ENCODE measurements around the gene SYNRG. TPM values are rescaled to one million over a fixed set of nuclear protein-coding genes. Genes with fewer than 3 reads are reported as not detected.

The SYNRG gene
- total RNA-seq, 1 donor from 2014 or later = 44.3 TPM

DNA sequence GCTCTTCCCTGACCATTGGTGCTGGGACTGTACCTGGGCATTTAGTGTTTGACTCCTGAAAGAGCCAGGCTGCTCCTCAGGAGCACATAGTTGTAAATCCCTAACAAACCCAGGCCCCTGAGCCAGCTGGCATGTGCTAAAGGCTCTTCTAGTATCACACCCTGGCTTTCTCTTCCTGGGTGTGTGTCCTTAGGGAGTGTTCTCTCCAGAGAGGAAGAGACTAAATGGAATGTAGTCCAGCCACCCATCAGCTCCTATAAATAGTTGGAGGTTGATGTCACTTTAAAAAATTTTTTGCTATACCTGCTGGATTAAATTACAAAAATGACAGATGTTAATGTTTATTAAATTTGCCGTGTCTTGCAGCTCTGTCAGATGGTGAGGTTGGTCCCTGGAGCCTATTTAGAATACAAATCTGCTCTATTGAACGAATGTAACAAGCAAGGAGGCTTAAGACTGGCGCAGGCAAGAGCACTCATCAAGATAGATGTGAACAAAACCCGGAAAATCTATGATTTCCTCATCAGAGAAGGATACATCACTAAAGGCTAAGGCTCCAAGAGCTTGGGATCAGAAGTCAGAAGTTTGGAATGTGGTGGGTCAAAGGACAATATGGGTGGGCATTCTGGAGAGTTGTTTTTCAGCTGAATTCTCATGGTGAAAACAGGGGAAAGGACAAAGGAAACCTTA is 132.6 kb downstream of the SYNRG start:
- DNase-seq (ENCODE audit: low read depth) = peak; percentile 59

DNA sequence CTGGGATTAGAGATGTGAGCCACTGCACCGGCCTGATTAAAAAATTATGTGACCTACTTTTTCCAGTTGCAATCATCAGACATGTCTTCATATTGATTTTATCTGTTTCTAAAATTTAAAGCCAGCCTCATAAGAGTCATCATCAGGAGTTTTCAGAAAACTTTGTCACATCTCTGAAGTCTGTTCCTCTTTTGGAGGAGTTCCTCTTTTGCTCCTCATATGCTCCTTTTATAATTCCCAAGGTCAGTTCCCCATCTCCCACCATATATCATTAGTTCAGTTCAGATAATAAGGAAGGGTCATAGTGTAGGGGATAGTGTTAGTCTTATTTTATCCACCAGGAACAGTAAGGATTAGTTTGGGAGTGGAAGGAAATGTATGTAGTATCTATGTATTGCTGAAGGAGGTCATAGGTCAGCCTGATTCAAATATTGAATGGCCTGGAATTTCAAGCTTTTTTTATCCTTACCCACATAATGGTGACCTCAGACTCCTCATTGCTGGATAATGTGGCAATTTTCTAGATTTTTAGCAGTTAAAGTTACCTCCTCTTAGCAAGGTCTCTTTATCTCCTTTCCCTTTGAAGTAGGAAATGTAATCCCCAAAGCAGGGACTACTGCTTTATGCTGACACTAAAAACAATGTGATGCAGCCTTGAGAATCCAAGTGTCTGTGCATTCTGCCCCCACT is 133.3 kb downstream of the SYNRG start:
- DNase-seq (ENCODE audit: low read depth) = no peak

DNA sequence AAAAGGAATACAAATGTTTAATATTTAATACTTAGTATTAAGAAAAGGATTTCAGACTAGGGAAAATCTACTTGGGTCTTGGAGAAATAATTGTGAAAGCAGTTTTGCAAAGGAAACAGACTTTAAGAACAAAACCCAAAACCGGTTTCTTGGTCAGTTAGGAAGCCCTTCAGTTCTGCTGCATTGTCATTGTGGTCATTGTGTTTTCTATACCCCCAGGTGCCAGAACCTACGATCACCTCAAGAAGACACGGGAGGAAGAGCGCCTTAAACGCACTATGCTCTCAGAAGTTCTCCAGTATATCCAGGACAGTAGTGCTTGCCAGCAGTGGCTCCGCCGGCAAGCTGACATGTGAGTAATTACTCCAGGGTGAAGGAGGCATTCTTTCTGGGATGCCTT is 139.0 kb downstream of the SYNRG start:
- DNase-seq (ENCODE audit: low read depth) = no peak

DNA sequence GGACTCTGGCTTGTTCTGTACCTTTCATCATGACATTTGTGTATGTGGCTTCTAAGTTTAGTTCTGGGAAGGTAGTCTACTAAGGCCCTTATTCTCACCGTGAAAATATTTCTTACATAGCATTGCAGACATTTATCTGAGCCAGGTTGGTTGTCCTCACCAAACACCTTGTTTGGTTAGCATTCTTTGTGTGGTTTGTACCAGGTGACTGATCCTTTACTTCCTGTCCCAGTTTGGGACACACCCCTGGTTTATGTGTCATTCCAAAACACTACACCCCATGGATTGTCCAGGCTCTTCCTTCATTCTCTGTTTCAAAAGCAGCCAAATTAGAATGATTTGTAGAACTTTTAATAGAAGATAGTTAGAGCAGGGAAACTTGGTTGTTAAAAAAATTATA is 142.7 kb downstream of the SYNRG start:
- peak; percentile 33 for DNase-seq (ENCODE audit: low read depth)

DNA sequence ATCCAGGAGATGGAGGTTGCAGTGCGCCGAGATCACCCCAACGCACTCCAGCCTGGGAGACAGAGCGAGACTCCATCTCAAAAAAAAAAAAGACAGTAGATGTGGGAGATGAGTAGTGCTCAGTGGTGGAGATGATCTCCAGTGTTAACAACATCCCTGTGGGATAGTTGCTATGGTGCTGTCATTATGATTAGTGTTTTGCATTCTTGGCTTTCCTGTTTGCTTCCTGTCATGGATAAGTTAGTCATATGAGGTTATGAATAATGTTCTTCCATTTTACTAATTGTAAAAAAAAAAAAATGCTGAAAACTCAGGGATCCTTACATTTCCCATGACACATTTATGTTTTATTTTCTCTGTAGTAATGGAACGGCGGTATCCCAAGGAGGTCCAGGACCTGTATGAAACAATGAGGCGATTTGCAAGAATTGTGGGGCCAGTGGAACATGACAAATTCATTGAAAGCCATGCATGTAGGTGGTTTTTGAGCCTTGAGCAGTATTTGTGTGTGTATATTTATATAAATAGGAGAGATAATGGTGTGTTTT is 144.1 kb downstream of the SYNRG start:
- no peak for DNase-seq (ENCODE audit: low read depth)

Other genes starting within 250 kb of the SYNRG start
- gene C17orf78, start 233.4 kb downstream of the SYNRG start, total RNA-seq = not detected in 2 replicates
- gene ACACA, start 202.6 kb downstream of the SYNRG start, total RNA-seq = 46.4 and 77.5 TPM in 2 replicates
- 14.5 and 15.5 TPM in 2 replicates for gene TADA2A, start 202.5 kb downstream of the SYNRG start, total RNA-seq
- 36.5 and 103 TPM in 2 replicates for gene DUSP14, start 119.5 kb downstream of the SYNRG start, total RNA-seq
- 48.5 and 64.4 TPM in 2 replicates for gene DDX52, start 34.0 kb upstream of the SYNRG start, total RNA-seq
- gene HNF1B, start 135.6 kb upstream of the SYNRG start, total RNA-seq = 16.8 and 87.9 TPM in 2 replicates

Measured in renal cortical epithelial cell (primary cell).